ENCODE measurements around the gene ZNF791.
"Not testable (repeated sequence)": the region's sequence is repeated elsewhere in the genome, so short reads cannot be mapped to it uniquely, and the experiment has no call there.

Gene ZNF791

DNA sequence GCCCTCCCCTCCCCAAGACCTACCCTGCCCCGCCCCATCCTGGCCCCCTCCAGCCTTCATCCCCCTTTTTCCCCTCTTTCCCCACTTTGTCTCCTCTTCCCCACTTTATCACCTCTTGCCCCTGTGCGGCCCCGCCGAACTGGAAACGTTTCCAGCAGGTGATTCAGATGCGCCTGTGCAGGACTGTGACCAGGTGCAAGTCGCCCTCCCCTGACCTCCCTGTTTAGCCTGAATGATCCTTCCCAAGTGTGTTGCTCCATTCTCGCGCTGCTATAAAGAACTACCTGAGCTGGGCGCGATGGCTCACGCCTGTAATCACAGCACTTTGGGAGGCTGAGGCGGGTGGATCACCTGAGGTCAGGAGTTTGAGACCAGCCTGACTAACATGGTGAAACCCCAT is 25.9 kb downstream of the ZNF791 start:
- no peak for DNase-seq

DNA sequence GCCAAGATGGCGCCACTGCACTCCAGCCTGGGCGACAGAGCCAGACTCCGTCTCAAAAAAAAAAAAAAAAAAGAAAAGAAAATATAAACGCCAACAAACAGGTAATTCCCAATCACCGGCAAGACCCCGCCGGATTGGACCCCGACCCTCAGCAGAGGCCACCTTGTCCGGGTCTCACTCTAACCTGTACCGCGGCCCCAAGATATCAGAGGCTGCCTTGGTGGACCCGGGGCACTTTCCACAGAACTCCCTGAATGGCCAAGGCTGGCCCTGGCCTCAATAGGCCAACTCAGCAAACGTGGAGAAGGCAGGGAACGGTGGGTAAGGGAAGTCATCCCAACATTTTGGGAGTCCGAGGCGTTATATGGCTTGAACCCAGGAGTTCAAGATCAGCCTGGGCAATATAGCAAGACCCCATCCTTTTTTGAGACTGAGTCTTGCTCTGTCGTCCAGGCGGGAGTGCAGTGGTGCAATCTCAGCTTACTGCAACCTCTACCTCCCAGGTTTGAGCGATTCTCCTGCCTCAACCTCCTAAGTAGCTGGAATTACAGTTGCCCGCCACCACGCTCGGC is 28.0 kb downstream of the ZNF791 start:
- no peak for DNase-seq

DNA sequence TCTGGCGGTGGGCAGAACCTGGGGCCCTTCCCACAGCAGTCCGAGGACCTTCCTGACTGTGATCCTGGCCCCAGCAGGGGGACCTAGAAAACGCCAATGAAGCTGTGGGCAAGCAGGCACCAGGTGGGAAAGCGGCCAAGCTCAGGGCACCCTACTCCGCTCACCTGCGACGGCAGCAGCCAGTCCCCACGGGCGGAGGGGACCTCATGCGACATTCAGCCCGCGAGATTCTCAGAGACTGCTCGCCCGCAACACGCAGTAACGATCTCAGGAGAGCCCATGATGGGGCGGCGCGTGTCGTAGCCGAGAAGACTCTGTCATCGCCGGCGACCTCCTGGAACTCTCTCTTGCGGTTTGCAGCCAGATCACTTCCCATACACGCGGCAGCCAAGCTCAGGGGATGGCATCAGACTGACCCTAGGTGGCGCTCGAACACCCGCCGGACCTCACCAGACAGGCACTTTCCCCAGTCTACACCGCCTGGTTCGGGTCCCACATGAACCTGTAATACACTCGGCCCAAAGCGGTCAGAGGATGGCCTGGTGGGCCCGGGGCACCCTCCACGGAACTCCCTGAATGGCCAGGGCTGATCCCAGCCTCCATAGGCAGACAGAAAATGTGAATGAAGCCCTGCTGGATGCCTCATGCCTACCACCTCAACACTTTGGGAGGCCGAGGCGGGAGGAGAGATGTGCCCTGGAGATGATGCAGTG is 29.3 kb downstream of the ZNF791 start:
- peak; percentile 92 for DNase-seq

DNA sequence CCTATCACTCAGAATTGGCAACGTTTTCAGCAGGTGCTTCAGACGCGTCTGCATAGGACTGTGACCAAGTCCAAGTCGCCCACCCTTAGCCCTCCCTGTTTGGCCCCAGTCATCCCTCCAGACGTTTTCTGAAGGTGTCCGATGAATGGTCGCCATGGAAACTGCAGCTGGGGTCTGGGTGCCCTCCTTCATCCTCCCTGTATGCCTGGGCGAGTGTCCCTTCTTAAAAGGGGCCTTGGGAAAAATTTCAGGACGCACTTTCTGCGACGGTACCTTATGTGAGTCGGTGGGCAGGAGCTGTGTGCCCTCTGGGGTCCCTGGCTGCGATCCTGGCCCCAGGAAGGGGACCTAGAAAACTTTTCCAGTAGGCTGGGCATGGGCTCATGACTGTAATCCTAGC is 30.7 kb downstream of the ZNF791 start:
- DNase-seq, result no peak

DNA sequence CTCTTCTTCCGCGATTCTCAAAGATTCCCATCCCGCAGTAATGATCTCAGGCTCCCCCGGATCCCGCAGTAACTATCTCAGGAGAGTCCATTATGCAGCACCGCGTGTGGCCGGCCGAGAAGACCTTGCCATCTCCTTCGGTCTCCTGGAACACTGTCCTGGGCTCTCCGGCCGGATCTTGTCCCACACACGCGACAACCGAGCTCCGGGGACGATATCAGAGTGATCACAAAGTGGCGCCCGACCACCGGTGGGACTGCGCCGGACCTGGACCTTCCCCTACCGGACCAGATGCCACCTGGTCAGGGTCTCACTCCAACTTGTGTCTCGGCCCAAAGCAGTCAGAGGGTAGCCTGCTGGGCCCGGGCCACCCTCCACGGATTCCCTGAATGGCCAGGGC is 31.8 kb downstream of the ZNF791 start:
- DNase-seq, result no peak

DNA sequence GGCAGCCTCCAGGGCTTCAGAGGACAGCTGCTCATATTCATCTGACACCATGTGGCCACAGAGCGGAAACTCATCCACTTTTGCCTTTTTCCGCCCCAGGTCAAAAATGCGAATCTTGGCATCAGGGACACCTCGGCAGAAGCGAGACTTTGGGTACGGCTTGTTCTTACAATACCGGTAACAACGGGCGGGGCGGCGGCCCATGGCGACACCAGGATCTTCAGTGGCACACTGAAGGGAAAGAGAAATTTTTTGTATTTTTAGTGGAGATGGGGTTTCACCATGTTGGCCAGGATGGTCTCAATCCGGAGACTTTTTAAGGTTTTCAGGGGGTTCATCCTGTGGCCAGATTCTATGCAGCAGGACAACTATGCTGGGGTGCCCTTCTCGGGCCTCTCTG is 33.0 kb downstream of the ZNF791 start:
- not testable (repeated sequence) for DNase-seq

DNA sequence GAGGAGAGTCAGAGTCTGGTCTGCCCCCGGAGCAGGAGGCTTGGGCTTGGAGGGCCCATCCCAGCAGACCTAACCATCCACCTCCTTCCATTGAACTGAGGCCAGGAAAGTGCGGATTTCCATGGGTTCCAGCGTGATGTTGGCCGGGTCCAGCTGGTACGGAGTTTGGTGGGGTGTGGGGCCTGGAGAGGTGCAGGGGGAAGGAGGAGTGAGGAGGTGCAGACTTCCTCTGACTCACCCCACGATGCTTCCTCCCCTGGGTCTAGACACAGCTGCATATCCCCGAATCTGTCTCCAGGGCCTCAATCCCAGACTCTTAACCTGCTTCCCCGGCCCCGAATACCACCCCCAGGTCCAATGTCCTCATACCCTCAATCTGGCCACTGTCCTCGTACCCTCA is 35.8 kb downstream of the ZNF791 start:
- no peak for DNase-seq

DNA sequence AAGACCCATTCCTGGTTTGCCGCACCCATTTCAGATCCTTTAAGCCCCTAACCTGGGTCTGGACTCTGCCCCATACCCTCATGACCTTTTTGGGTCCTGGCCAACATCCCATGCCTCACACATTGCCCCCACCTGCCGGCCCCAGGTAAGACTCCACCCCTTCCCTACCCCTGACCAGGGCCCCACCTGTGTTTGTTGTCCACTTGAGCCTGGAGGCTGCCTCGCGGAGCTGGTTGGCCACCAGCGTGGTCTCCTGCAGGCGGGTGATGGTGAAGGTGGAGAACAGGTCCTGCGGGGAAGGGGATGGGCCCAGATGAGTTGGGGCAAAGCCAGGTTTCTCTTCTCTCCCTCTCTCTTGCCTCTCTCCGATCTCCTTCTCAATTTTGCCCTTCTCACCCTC is 36.3 kb downstream of the ZNF791 start:
- no peak for DNase-seq

DNA sequence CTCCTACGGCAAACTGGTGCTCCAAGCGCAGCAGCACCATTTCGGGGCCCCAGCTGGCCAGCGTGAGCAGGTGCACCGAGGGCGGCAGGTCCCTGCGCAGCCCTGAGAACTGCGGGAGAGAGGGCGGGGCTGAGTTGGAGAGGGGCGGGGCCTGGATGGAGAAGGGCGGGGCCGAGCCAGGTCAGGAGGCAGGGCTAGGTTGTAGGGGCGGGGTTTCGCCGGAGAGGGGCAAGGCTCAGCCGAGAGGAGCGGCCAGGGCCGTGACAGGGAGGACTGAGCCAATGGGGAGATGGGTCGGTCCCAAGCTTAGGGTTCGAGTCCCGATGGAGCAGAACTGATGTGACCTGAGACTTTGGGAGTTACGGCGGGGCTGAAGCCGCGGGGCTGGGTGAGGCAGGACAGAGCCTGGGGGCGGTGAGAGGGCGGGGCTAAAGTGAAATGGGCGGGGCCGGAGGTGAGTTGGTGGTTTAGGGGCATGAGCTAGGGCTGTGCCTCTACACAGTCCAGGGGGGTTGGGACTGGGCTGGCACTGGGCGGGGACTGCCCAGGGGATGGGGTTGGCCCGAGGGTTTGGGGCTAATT is 36.9 kb downstream of the ZNF791 start:
- peak; percentile 77 for DNase-seq

DNA sequence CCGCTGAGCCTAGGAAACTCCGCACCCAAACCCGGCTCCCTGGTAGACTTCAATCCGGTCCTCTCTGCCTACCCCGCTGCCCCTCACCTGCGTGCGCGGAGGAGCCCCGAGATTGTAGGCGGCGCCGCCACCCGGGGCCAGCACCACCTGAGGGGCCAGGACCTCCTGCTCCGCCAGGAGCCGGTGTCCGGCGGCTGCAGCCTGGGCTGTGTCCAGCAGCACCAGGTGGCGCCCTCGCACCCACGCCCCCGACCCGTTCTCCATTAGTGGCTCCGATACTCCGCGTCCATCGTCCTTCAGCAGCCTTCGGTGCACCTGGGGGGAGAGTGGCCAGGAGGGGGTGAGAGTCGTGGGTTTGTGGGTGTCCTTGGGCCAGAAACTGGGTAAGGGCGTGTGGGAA is 37.4 kb downstream of the ZNF791 start:
- no peak for DNase-seq

DNA sequence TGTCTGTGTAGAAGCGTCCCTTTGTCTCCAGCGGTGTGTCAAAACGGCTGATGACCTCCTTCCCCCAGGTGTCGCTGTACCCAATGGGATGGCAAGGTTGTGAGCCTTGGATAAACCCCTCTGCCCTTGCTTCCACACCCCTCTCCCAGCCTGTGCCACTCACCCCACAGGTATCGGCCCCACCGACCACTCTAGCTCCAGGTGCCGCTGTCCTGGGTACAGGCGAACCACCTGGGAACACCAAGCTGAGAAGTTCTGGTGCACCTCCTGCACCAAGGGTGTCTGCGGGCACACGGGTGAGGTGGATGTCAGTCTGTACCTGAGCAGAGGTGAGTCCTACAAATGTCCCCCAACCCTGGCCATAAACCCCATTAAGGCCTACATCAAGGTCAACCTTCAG is 39.2 kb downstream of the ZNF791 start:
- DNase-seq, result no peak

DNA sequence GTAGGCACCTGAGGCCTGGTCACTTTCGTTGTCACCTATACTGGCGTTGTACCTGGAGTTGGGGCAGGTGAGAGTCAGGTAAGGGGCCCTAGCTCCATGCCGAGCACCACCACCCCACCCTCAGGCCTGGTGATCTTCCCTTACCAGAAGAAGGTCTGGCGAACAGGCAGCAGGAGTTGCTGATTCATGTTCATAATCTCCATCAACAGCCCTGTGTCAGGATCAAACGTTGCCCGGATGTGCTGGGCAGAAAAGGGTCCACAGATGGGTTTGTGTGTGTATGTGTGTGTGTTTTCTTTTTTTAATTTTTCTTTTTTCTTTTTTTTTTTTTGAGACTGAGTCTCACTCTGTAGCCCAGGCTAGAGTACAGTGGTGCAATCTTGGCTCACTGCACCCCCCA is 41.5 kb downstream of the ZNF791 start:
- no peak for DNase-seq

DNA sequence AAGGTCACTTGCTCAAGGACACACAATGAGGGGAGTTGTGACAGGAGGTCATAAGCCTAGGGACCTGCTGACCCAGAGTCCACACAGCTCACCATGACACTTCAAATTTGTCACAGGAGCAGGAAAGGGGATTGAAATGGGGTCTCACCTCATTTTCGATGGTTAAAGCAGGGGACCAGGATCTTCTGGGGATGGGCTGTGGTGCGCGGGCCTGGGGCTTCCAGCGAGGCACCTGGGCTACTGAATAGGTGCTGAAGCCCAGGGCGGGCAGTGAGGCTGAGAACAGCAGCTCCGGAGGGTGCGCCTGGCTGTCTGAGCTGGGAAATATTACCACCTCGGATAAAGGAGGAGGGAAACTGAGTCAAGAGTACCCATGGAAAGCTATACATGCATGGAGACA is 44.8 kb downstream of the ZNF791 start:
- DNase-seq, result no peak

DNA sequence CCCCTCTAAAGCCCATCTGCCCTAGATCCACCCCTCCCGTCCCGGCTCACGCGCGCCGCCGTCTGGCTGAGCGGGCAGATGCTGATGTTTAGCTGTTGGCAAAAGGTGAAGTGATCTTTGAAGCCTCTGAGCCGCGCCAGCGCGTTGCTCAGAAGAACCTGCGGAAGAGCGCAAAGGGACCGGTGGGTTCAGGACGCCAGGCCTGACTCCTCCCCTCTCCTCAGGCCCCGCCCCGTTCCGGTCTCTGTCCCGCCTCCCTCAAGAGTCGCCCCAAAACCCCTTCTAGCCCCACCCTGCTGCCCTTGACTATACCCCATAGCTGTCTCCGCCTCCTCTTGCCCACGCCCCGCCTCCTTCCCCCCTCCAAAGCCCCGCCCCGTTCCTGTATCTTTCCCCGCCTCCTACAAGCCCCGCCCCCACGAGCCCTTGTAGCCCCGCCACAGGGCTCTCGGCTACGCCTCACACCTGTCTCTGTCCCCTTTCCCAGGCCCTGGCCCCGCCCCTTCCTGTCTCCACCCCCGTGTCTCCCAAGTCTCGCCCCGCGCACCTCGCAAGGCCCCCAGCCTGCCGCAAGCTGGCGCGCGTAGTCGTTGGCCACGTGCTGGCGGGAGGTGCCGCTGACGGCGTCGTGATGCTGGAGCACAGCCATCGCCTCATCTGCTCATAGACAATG is 46.3 kb downstream of the ZNF791 start:
- DNase-seq, result peak; percentile 21

DNA sequence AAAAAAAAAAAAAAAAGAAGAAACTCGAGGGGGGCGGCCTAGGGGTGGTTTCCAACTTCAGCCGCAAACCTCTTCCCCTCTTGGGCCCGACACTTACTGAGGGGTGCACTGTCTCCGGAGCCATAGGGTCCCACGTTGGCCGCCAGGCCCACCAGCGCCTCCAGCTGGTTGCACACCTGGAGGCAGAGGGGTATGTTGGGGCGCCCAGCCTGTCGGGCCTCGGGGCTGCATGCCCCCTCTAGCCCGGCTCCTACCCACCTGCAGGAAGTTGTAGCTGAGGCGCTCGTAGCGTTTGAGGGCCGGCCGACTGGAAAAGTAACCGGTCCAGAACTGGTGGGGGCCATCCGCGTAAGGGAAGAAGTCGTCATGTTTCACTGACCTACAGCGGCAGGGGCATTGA is 47.2 kb downstream of the ZNF791 start:
- DNase-seq, result no peak

DNA sequence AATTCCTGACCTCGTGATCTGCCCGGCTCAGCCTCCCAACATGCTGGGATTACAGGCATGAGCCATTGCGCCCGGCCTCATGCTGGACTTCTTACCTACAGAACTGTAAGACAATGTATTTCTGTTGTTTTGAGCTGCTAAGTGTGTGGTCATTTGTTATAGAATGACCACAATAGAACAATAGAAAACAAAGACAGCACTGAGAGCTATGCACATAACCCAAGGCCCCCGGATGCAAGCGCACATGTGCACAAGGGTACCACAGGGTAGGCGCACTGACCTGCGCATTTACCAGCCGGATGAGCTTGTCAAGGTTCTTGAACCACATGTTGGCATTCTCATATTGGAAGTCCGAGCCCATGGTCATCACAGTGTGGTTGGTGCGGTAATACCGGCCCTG is 50.3 kb downstream of the ZNF791 start:
- DNase-seq, result no peak

DNA sequence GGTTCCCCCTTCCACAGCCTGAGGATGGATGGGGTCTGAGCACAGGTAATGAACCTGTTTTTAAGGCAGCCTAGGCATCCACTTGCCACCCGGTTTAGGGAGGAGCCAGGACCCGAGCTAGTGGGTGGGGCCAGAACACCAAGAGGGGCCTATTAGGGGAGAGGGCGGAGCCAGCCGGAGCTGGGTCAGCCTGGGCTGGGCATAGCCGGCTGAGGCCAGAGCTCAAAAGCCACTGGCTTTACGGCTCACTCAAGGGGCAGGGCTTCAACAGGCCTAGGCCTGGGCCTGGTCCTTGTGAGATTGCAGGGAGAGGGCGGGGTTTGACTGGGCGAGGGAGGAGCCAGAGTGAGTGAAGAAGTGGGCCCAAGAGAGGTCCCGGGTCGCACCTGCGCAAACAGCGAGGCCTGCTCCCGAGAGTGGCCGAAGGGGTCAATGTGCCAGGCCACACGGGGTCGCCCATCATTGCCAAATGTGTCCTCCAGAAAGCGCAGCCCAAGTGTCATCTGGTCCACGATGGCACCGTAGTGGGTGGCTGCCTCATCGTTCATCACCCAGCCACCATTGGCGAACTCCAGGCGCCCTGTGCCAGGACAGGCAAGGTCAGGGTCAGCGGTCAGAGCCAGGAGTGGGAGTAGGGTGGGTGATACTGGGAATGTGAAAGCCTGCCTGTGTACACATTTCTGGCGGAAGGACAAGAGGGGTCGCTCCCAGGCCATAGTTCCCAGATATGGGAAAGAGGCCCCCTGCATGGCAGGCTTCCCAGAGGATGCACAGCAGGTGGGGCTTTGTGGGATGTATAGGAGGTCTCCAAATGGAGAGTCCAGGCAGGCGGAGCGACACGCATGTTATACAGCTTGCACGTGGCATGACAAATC is 53.9 kb downstream of the ZNF791 start:
- DNase-seq, result peak; percentile 82

DNA sequence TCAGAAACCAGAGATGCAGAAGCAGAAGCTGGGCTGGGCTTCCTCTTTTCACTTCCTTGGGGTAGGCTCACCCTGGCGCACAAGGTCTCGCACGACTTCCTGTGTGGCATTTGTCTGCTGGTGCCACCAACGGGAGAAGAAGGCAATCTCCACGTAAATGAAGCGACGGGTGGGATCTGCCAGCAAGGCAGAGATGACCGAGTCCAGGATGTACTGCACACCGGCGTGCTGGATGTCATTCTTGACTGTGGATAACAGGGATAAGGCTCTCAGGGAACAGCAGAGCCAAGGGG is 54.5 kb downstream of the ZNF791 start:
- DNase-seq, result no peak

DNA sequence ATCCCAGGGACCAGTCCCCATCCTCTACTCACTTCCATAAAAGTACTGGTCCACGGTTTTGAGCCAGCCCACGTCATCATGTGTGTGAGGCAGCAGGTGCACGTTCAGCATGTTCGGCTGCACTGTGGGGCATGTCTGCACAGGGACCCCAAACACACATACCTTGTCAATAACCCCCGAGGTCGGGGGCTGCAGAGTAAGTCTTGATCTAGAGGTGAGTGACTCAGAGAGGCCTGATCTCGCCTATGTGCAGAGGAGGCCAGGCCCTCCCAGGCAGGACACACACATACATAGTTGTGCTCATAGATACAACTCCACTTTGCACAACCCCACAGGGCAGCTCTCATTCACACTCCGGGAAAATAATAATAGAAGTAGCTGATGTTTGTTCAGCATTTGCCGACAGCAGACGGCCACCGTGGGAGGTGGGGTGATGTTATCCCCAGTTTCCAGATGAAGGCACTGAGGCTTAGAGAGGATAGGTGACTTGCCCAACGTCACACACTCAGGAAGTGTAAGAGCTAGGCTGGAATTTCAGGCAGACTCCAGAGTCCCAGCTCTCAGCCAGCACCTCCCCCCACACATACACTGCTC is 55.0 kb downstream of the ZNF791 start:
- no peak for DNase-seq

DNA sequence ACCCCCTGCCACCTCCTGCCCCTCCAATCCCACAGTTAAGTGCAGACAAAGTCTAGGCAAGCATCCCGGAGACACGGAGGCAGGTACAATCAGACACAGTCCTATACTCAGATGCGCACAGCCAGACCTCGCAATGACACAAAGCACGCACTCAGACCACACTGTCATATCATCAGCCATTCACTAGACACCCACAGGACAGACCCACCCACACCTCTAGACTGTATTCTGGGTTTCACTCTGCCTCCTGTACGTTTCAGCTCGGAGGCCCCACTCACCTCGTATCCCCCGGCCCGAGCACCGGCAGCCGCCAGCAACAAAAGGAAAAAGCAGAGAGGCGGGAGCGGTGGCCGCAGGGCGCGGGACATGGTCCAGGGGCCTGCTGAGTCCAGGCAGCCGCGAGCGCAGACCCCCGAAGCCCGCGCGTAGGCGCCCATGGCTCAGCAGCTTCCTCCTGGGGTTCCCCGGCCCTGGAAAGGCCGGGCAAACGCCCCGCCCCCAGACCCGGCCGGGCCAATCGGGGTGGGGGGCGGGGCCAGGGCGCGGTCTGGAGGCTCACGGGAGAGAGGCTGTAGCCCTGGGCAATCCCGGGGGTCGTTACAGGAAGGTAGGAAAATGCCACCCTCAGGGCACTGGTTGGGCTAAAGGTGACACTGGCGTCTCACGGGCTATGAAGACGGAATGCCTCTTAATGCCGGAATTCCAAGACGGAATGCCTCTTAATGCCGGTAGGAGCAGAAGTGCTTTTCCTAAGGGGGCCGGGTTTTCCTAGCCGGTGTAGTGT is 55.7 kb downstream of the ZNF791 start, which contains the start of the genes MAN2B1 and WDR83:
Gene MAN2B1, minus strand, starts transcription at position 478 of the 784 bp plus-strand sequence. Its CDS starts 41 bp downstream, at position 437.
Gene WDR83, plus strand, starts transcription at position 543 of the 784 bp plus-strand sequence. CDS start 2,984 bp downstream, outside the sequence.
- DNase-seq, result peak; percentile 95

DNA sequence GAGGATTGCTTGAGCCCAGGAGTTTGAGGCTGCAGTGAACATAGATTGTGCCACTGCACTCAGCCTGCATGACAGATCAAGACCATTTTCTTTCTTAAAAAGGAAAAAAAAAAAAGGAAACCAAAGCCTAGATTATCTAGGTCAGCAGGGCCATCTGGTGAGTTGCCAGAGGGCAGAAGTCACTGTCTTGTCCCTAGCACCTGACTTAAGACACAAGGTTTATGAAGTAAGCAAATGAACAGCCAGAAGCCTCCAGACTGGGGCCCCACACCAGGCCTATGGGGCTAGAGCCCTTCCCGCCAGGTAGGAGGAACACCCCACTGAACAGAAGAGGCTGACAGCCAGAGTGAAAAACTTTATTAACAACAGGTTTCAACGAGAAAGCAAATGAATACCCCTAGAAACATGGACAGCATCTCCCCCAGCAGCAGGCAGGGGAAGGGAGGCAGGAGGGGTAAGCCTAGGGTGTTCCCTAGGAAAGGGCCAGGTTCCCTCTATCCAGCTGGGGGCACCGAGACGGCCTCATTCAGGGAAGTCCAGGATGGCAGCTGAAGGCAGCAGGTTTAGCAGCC is 57.1 kb downstream of the ZNF791 start:
- no peak for DNase-seq

Measured in NCI-H82 (cell line).